ENCODE measurements around the gene DCC.

DCC gene

GRCh38 chr18:52570975-52571374 is 231.0 kb downstream of the DCC start:
- no peak overlapping the region for H3K4me3 ChIP-seq (ENCODE audit: control insufficient read depth, low read depth, low read length)
- no peak for TF ChIP-seq CTCF (IDR thresholded peaks at IDR 0.05; ENCODE audit: control insufficient read depth, insufficient read depth, low read depth, low read length, missing control alignments)
- DNase-seq (ENCODE audit: low read depth), result no peak

DNA sequence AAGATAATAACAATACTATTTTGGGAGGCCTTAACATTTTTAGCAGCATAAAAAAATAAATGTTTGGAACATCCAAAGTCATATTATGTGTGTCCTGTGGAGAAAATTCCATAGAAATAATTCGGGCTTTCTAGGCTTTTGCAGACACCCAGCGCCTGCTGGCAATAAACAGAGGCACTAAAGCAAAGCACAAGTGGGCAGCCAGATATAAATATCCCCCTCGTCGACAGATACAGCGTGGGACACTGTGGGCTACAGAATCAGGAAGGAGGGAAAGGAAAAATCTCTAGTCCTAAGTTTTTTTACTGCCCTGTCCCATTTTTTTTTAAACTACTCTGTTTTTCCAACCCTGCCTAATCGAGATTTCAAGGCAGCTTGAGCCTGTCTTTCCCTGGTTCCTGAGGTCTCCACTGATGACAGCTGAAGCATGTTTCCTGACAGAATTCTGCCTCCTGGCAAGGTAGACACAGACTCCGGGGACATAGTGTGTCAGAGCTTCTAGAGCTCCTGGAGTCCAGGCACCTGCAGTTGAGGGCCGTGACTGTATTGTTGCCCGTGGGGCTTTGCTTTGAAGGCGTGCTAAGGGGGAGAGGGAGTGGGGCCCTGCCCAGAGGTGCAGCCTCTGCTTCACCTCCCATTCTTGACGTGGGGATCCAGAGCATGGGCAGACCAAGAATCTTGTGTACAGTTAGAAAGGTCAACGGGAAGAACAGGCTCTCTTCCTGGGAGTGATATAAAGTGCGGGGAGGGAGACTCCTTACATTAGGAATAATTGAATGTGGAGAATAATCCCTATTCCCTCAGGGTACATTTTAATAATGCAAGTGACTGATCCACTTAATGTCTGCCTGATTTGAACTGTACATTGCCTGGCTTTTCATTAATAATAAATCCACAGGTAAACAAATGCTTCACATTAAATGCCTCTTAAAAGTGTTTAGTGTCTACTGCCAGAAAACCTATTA is 232.3 kb downstream of the DCC start:
- H3K4me3 ChIP-seq (ENCODE audit: control insufficient read depth, low read depth, low read length), result no peak overlapping the region
- no peak for DNase-seq (ENCODE audit: low read depth)
- TF ChIP-seq CTCF (IDR thresholded peaks at IDR 0.05; ENCODE audit: control insufficient read depth, insufficient read depth, low read depth, low read length, missing control alignments), result no peak

- no peak overlapping the region for H3K4me3 ChIP-seq (ENCODE audit: control insufficient read depth, low read depth, low read length)
- no peak for DNase-seq (ENCODE audit: low read depth)
- no peak for TF ChIP-seq CTCF (IDR thresholded peaks at IDR 0.05; ENCODE audit: control insufficient read depth, insufficient read depth, low read depth, low read length, missing control alignments)
Observed at GRCh38 chr18:52577795-52578194, 237.8 kb downstream of the DCC start.

DNA sequence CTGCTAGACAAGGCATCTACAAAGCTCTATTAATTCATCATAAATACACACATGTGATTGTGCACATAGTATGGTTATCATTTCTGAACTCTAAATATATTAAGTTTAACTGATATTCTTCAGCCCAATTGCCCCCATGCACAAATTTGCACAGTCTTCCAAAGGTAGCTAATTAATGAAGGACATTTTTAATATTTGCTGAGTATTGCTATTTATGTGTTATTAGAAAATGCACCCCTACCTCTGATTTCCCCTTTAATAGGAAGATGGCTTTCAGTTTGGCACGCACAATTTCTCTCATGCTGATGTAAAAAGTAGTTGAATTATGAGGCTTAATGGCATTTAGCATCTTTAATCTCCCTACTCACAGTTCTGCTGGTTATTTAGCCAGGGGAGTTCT is 242.1 kb downstream of the DCC start:
- no peak overlapping the region for H3K4me3 ChIP-seq (ENCODE audit: control insufficient read depth, low read depth, low read length)
- TF ChIP-seq CTCF (IDR thresholded peaks at IDR 0.05; ENCODE audit: control insufficient read depth, insufficient read depth, low read depth, low read length, missing control alignments), result no peak
- no peak for DNase-seq (ENCODE audit: low read depth)

DNA sequence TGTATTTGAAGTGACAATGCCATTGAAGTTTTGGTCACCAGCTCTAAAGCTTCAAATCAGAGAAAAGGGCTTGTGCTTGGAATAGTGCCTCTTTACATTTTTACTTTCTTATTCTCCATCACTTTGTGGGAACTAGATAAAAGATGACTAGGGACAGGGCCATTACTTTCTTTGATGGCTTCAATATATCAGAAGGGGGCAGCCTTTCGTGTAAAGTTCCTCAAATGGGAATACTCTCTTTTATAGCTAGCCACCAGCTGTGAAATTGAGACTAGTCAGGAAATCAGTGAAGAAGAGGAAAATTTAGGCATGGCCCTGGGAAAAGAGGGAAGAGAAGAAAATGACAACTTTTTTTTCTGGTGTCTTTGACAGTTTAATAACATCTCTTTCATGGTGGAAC is 242.5 kb downstream of the DCC start:
- DNase-seq (ENCODE audit: low read depth), result no peak
- TF ChIP-seq CTCF (IDR thresholded peaks at IDR 0.05; ENCODE audit: control insufficient read depth, insufficient read depth, low read depth, low read length, missing control alignments), result no peak
- no peak overlapping the region for H3K4me3 ChIP-seq (ENCODE audit: control insufficient read depth, low read depth, low read length)

GRCh38 chr18:52588931-52589330 is 248.9 kb downstream of the DCC start:
- no peak for TF ChIP-seq CTCF (IDR thresholded peaks at IDR 0.05; ENCODE audit: control insufficient read depth, insufficient read depth, low read depth, low read length, missing control alignments)
- DNase-seq (ENCODE audit: low read depth), result no peak
- H3K4me3 ChIP-seq (ENCODE audit: control insufficient read depth, low read depth, low read length), result no peak overlapping the region
